Effector memory CD8-positive, alpha-beta T cell (primary cell): ENCODE measurements around the gene AMACR.

Experiments used
- ATAC-seq: fragments of 150-1000 bp; cut with Tn5 transposase; replicated peaks from 2 replicates; pipeline ENCODE4 v1.10.0; 2021; ENCODE audit warnings: mild to moderate bottlenecking, moderate library complexity
- DNase-seq, 3 experiments: peaks; one replicate each; pipeline ENCODE4 v3.0.0; 2021
- H3K27ac Mint-ChIP-seq, 2 donors: one replicate each; pipeline ENCODE4 v1.8.0; 2022; ENCODE audit warnings: mild to moderate bottlenecking in 2 of 2, mixed read lengths in 2 of 2, moderate library complexity in 2 of 2
- H3K27me3 Mint-ChIP-seq, 2 donors: one replicate each; pipeline ENCODE4 v1.8.0; 2022; ENCODE audit warnings: mixed read lengths in 2 of 2
- H3K36me3 Mint-ChIP-seq: one replicate; pipeline ENCODE4 v1.8.0; 2022; ENCODE audit warnings: mild to moderate bottlenecking, moderate library complexity, mixed read lengths; ENCODE audit not compliant: insufficient read depth
- H3K4me1 Mint-ChIP-seq, 2 donors: one replicate each; pipeline ENCODE4 v1.8.0; 2022; ENCODE audit warnings: low read depth in 2 of 2, mixed read lengths in 2 of 2
- H3K4me3 Mint-ChIP-seq, 2 donors: one replicate each; pipeline ENCODE4 v1.8.0; 2022; ENCODE audit warnings: mild to moderate bottlenecking in 2 of 2, mixed read lengths in 2 of 2, moderate library complexity in 2 of 2
- H3K9me3 Mint-ChIP-seq, 2 donors: one replicate each; pipeline ENCODE4 v1.8.0; 2022; ENCODE audit warnings: mixed read lengths in 2 of 2

AMACR gene

DNA sequence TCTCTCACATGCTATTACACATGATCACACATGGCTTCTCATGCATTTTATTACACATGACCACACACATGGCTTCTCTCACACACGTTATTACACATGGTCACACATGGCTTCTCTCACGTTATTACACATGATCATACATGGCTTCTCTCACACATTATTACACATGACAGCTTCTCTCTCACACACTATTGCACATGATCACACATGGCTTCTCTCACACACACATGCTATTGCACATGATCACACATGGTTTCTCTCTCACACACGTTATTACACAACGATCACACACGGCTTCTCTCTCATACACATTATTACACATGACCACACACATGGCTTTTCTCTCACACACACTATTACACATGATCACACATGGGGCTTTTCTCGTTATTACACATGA is 22.4 kb downstream of the AMACR start:
- Mint-ChIP-seq H3K27ac (no peak overlapping the region), H3K36me3 (peaks cover 9% of the 10 kb centered on the region), H3K9me3 (no peaks in the 10 kb centered on the region), H3K4me3 (no peak overlapping the region), H3K4me1 (no peaks in the 10 kb centered on the region), H3K27me3 (no peaks in the 10 kb centered on the region)
- DNase-seq (no peak), ATAC-seq (no peak)

DNA sequence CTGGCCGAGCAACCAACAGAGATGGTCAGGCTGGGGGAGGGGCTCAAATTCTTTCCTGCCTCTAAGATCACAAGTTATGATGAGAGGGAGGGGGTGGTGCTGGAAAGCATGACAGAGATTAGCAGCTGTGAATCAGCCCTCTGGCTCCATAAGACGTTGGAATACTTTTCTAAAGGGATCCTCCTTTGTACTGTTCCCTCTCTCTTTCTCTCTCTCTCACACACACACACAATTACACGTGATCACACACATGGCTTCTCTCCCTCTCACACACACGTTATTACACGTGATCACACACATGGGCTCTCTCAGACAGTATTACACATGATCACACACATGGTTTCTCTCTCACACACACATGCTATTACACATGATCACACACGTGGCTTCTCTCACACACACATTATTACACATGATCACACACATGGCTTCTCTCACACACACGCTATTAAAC is 23.2 kb downstream of the AMACR start, which contains the start of gene SLC45A2:
TSS of gene SLC45A2 (minus strand) at position 23 of the 454 bp plus-strand sequence. CDS start 110 bp downstream, outside the sequence.
- H3K4me1 Mint-ChIP-seq, result no peaks in the 10 kb centered on the region
- ATAC-seq, result no peak
- H3K27ac Mint-ChIP-seq, result no peak within 1 kb of the TSS
- H3K9me3 Mint-ChIP-seq, result no peaks in the 10 kb centered on the region
- DNase-seq, result no peak
- H3K36me3 Mint-ChIP-seq, result peaks cover 9% of the 10 kb centered on the region
- no peaks in the 10 kb centered on the region for H3K27me3 Mint-ChIP-seq
- H3K4me3 Mint-ChIP-seq, result no peak within 1 kb of the TSS

DNA sequence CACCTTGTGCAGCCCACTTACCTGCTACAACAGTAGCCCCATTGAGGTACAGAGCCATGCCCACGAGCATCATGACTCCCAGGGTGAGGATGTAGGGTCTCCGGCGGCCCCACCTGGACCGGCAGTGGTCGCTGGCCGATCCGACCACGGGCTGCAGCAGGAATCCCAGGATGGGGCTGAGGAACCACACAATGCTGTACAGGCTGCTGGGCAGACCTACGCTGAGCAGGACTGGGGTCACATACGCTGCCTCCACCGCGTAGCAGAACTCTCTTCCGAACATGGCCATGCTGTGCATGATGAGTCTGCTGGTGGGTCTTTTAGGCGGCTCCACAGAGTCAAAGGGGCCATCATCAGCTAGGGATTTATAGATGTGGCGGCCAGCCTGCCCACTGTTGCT is 23.7 kb downstream of the AMACR start:
- no peaks in the 10 kb centered on the region for H3K4me1 Mint-ChIP-seq

DNA sequence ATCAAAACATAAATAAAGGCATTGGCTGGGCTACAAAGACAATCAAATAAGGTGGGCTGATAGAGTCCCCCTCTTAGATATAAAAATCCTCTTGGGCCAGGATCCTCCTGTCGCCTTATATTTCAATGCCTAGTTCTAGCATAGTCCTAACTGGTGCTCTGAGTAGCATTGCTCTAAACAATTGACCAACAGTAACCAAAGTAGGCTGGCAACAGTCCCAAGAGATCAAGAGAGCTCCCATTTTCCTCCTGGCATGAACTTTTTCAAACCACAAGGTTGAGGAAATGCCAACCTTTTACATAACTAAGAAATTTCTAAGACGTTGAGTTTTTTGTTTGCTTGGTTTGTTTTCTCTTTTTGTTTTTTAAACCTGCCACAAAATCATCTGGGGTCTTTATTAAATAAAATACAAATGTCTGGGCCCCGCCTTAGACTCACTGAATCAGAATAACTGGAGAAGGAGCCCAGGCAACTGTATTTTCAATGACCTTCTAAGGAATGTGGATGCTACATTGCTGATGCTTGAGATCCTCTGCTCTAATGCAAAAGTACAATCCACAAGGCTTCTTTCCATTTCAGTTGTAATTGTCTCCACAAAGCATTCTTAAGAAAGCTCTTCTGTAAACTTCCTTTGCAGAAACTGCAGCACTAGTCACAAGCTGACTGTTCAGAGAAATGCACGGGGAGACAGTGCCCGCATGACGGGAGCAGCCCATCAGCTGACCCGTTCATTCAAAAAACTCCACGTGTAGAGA is 26.3 kb downstream of the AMACR start:
- peaks cover 0 to 8% of the 10 kb centered on the region in 2 donors for H3K27me3 Mint-ChIP-seq
- ATAC-seq (no peak), DNase-seq (no peak)
- no peaks in the 10 kb centered on the region for H3K4me1 Mint-ChIP-seq
- no peak overlapping the region for H3K27ac Mint-ChIP-seq
- no peaks in the 10 kb centered on the region for H3K36me3 Mint-ChIP-seq
- no peak overlapping the region for H3K4me3 Mint-ChIP-seq
- H3K9me3 Mint-ChIP-seq, result no peaks in the 10 kb centered on the region

More for the DNA sequence above, 23.7 kb downstream of the AMACR start:
- no peaks in the 10 kb centered on the region for H3K27me3 Mint-ChIP-seq
- no peak overlapping the region for H3K27ac Mint-ChIP-seq
- H3K36me3 Mint-ChIP-seq, result peaks cover 6% of the 10 kb centered on the region
- DNase-seq (no peak), ATAC-seq (no peak)
- H3K4me3 Mint-ChIP-seq, result no peak overlapping the region
- no peaks in the 10 kb centered on the region for H3K9me3 Mint-ChIP-seq

DNA sequence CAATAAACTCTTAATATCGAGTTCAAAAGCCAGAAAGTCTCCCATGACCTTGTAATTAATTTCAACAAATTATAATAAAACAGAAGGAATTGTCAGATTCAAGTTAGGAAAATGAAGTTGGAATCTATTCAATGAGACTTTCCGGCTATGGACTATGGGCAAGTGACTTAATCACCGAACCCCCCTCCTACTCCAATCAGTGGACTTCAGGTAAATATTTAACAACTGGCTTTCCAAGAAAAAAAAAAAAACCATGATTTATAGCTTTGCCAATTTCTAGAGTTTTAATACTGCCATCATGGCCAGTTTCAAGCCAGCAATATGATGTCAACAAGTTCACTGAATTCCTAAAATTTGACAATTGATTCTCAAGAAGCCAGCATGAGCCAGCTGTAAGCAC is 27.8 kb downstream of the AMACR start:
- Mint-ChIP-seq H3K9me3 (no peaks in the 10 kb centered on the region), H3K4me3 (no peak overlapping the region), H3K36me3 (no peaks in the 10 kb centered on the region), H3K4me1 (no peaks in the 10 kb centered on the region), H3K27ac (no peak overlapping the region), H3K27me3 (peaks cover 3 to 15% of the 10 kb centered on the region in 2 donors)
- DNase-seq (no peak), ATAC-seq (no peak)

DNA sequence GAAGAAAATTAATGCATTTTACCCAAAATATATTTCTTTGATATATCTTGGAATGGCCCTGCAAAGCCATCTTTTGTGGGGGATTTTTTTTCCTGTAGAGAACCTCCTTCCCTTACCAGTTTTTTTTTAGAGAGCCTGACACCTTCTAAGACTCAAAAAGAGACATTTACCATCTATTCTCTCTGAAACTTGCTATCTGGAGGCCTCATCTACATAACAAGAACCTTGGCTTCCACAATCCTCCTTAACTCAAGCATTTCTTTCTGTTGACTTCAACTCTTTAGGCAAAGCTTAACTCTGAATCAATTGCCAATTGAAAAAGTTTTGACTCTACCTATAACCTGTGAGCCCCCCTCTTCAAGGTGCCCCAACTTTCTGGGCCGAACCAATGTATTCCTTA is 29.5 kb downstream of the AMACR start:
- Mint-ChIP-seq H3K4me1 (no peaks in the 10 kb centered on the region), H3K9me3 (no peaks in the 10 kb centered on the region), H3K27me3 (peaks cover 11 to 28% of the 10 kb centered on the region in 2 donors), H3K4me3 (no peak overlapping the region), H3K36me3 (no peaks in the 10 kb centered on the region), H3K27ac (no peak overlapping the region)
- ATAC-seq (no peak), DNase-seq (no peak)

DNA sequence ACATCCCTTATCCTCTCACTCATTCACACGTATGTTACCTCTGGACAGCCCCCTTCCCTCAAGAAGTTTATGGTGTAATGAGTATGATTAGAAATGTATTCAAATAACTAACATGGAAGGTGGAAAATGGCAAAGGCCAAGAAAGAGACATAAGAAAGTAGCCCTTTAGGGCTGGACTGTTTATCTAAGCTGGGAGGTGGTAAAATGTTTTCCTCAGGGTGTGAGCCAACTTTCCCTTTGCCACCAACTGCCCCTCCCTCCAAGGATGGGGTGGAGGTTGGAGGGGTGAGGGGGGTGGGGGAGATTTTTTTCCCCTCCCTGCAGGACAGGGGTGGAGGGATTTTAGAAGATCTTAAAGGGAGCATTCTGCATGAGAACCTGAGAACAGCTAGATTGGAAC is 31.5 kb downstream of the AMACR start:
- H3K9me3 Mint-ChIP-seq, result no peaks in the 10 kb centered on the region
- ATAC-seq, result no peak
- no peak overlapping the region for H3K27ac Mint-ChIP-seq

DNA sequence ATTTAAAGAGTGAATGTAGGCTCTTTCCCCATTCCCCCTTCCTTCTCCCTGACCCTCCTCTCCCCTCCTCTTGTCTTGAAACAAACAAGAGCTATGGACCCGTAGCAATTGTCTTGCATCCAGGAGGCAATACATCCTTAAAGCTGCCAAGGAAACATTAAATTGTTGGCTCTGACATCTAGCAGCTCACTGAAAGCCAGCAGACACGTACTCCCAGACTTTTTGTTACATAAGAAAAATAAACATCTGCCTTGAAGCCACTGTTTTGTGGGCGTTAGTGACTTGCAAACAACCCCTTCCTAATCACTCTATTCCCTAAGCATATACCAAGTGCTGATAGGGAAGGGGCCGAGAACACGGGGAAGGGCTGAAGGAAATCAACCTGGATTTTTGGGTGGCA is 32.0 kb downstream of the AMACR start:
- DNase-seq (no peak), ATAC-seq (no peak)
- Mint-ChIP-seq H3K9me3 (no peaks in the 10 kb centered on the region), H3K4me3 (no peak overlapping the region), H3K4me1 (no peaks in the 10 kb centered on the region), H3K27me3 (peaks cover 11 to 35% of the 10 kb centered on the region in 2 donors), H3K36me3 (no peaks in the 10 kb centered on the region), H3K27ac (no peak overlapping the region)

More for the DNA sequence above, 31.5 kb downstream of the AMACR start:
- H3K4me3 Mint-ChIP-seq, result no peak overlapping the region
- H3K4me1 Mint-ChIP-seq, result no peaks in the 10 kb centered on the region
- peaks cover 11 to 35% of the 10 kb centered on the region in 2 donors for H3K27me3 Mint-ChIP-seq
- no peak for DNase-seq
- no peaks in the 10 kb centered on the region for H3K36me3 Mint-ChIP-seq

DNA sequence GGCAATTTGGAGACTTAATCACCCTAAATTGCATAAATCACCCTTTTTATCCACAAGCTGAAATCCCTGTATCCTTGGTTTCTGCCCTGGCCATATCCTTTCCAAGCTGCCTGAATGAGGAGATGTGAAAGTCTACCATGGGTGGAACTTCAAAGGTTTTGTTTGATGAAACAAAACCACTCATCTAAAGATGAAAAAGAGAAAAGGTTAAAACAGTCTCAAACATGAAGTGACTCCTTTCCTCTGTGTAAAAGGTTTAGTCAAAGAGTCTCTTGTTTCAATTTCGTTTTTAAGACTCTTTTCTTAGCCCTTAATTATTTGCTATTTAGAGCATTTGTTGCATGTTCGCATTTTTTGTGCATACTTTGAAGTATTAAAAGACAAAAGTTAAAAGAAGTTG is 34.6 kb downstream of the AMACR start:
- DNase-seq (no peak), ATAC-seq (no peak)
- Mint-ChIP-seq H3K9me3 (no peaks in the 10 kb centered on the region), H3K4me3 (no peak overlapping the region), H3K27me3 (peaks cover 11 to 35% of the 10 kb centered on the region in 2 donors), H3K27ac (no peak overlapping the region), H3K36me3 (no peaks in the 10 kb centered on the region), H3K4me1 (peaks cover 0 to 2% of the 10 kb centered on the region in 2 donors)

DNA sequence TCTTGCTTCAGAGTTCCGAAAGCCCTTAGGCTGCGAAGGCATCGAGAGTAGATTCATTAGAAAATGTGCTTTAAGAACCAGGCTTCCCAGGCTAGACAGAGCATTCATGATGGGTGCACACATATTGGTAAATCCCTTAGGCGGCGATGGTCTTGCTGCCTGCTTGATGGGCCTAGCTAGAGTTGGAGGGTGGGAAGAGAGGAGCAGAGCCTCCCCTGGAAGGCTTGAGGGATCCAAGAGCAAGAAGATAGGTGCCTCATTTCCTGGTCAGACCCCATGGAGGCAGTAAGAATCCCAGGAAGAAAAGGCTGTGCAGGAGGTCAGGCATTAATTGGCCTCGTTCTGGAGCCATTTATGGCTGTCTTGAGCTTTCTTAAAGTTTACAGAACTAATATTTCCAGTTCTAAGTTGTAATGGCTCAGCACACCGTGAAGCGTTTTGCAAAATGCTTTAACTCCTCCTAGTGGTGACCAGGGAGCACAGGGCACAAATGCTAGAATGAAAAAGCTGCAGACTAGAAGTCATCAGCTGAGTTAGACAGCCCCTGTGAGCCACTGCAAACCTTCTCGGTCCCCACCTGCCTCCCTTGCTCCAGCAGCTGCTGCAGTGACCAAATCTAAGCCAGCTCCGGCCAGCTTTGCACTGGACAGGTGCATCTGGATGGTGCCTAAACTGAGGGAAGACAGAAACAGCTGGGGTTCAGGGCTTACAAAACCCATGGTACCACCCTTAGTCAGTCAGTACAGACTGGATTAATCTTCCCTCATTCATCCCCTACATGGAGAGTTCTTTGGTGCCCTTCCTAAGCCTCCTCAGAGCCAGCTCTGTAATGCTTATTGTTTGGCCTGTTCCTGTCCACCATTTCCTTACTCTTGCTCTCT is 38.0 kb downstream of the AMACR start:
- ATAC-seq, result no peak
- H3K27ac Mint-ChIP-seq, result no peak overlapping the region

DNA sequence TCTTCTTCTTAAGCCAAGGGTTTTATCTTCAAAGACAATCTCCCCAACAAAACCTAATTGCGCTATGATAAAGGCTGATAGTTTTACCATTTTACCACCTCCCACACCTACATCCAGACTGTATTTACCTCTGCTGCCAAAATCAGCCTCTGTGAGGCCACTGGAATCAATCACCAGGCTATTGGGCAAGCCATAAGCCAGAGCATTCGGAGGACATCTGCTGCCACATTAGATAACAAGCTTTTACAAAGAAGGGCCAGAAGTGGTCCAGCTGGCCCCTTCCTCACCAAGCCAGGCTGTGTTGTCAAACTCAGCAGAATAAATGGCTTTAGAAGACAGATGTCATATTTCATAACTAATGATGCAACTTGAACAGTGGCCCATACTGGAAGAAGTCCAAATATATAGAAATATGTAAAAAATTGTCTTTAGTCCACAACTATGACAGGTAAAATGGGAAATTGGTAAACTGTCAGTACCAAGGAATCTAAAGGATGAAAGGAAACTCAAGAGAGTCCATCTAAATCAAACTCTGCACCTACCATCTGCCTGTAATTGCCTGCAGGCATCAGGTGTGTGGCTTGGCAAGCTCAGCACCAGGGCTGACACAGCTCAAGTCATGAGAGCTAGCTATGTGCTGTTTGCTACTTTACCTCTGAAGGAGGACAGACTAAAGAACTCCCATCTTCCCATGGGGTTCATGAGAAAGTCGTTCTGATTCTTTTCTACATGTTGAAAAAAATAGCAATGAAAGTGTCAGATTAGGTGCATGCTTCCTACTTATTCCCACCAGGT is 39.4 kb downstream of the AMACR start:
- DNase-seq (no peak), ATAC-seq (no peak)
- H3K27ac Mint-ChIP-seq, result no peak overlapping the region
- H3K9me3 Mint-ChIP-seq, result no peaks in the 10 kb centered on the region
- peaks cover 0 to 8% of the 10 kb centered on the region in 2 donors for H3K27me3 Mint-ChIP-seq
- no peak overlapping the region for H3K4me3 Mint-ChIP-seq
- H3K4me1 Mint-ChIP-seq, result peaks cover 0 to 4% of the 10 kb centered on the region in 2 donors
- no peaks in the 10 kb centered on the region for H3K36me3 Mint-ChIP-seq

More for the DNA sequence above, 38.0 kb downstream of the AMACR start:
- peaks cover 0 to 4% of the 10 kb centered on the region in 2 donors for H3K4me1 Mint-ChIP-seq
- H3K4me3 Mint-ChIP-seq, result no peak overlapping the region
- no peaks in the 10 kb centered on the region for H3K9me3 Mint-ChIP-seq
- no peaks in the 10 kb centered on the region for H3K36me3 Mint-ChIP-seq
- DNase-seq, result no peak
- H3K27me3 Mint-ChIP-seq, result peaks cover 6 to 18% of the 10 kb centered on the region in 2 donors

DNA sequence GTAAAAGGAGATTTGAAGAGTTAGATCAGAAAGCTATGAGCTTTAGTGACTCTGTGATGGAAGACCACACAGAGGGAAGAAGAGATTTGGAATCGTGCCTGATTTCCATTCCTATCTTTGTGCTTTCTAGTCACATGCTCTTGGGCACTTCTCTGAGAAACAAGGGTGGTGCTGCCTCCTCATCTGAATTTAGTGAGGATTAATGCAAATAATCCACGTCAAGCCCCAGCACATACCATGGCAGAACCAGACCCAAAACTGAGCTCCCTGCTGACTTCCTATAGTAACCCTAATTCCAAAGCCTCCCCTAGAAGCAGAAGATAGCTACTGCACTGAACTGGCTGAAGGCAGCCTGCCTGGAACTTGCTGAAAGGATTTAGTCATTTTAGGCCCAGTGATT is 41.0 kb downstream of the AMACR start:
- Mint-ChIP-seq H3K9me3 (no peaks in the 10 kb centered on the region), H3K36me3 (no peaks in the 10 kb centered on the region), H3K4me3 (no peak overlapping the region), H3K27me3 (peaks cover 0 to under 1% of the 10 kb centered on the region in 2 donors), H3K27ac (no peak overlapping the region), H3K4me1 (peaks cover 0 to 4% of the 10 kb centered on the region in 2 donors)
- ATAC-seq (no peak), DNase-seq (no peak)

DNA sequence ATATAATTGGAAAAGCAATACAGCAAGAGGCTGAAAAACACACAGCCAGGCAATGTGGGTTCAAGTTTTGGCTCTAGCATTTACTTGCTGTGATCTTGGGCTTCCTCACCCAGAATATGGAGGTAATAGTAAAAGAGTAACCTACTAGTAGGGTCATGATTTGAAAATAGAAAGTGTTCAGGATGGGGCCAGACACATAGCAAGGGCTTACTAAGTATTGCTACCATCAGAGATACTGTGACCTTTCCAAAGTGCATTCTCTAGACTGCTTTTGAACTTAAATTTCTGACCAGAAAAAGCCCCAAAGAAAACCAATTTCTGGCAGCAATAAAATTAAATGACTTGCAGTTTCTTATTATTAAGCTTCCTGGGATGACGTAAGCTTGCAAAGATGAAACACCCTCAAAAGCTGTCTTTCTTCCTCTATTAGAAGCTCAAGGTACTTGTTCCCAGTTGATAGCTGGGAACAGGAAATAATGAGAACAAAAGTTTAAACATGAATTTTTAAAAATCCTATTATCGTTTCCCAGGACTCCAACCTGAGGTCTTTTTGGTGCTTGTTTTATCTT is 43.6 kb downstream of the AMACR start:
- peaks cover 4 to 19% of the 10 kb centered on the region in 2 donors for H3K27me3 Mint-ChIP-seq
- no peaks in the 10 kb centered on the region for H3K36me3 Mint-ChIP-seq
- no peak for ATAC-seq
- peaks cover 0 to 1% of the 10 kb centered on the region in 2 donors for H3K4me1 Mint-ChIP-seq
- DNase-seq, result no peak
- H3K9me3 Mint-ChIP-seq, result no peaks in the 10 kb centered on the region
- H3K4me3 Mint-ChIP-seq, result no peak overlapping the region
- H3K27ac Mint-ChIP-seq, result no peak overlapping the region
